Esophagus squamous epithelium (tissue), 5 donors: ENCODE results near the gene BCL2L11. TPM values are rescaled to one million over a fixed set of nuclear protein-coding genes. Genes with fewer than 3 reads are reported as not detected.

ENCODE experiments used
- DNase-seq: peaks from one replicate; lab custom pipeline; 2025; lab: John Stamatoyannopoulos, UW
- H3K27ac ChIP-seq, 4 donors: fragments of 200-600 bp; sonication (generic); one replicate each; pipeline ENCODE4 v1.5.1; 2016 to 2019; ENCODE audit warnings: mild to moderate bottlenecking in 1 of 4
- H3K27me3 ChIP-seq, 4 donors: fragments of 200-600 bp; sonication (generic); 1 replicate in 3 of 4; 2 replicates in 1 of 4; pipeline versions ENCODE4 v1.5.1 to v1.6.0; 2017 to 2021; ENCODE audit warnings: antibody characterized with exemption in 1 of 4
- H3K36me3 ChIP-seq, 3 donors: fragments of 200-600 bp; sonication (generic); one replicate each; pipeline ENCODE4 v1.5.1; 2016 to 2019
- H3K4me1 ChIP-seq, 3 donors: fragments of 200-600 bp; sonication (generic); one replicate each; pipeline ENCODE4 v1.5.1; 2017 to 2019
- H3K4me3 ChIP-seq, 4 donors: fragments of 200-600 bp; sonication (generic); 1 replicate in 3 of 4; 2 replicates in 1 of 4; pipeline ENCODE4 v1.5.1; 2016 to 2019; ENCODE audit warnings: mild to moderate bottlenecking in 2 of 4, moderate library complexity in 1 of 4
- H3K9me3 ChIP-seq, 3 donors: fragments of 200-600 bp; sonication (generic); one replicate each; pipeline ENCODE4 v1.5.1; 2016 to 2019
- CTCF ChIP-seq, 6 experiments: fragments of 450-650 bp in 4 of 6; fragments of 200-600 bp in 2 of 6; sonication (generic) in 2 of 6; IDR thresholded peaks; one replicate each; pipeline ENCODE4 v1.5.1; 2016 to 2019; ENCODE audit warnings: antibody characterized with exemption in 6 of 6, mild to moderate bottlenecking in 4 of 6, moderate library complexity in 4 of 6
- POLR2A ChIP-seq, 4 donors: fragments of 450-650 bp; IDR thresholded peaks; one replicate each; pipeline ENCODE4 v1.6.1; 2017; ENCODE audit warnings: antibody characterized with exemption in 4 of 4, mild to moderate bottlenecking in 4 of 4, moderate library complexity in 3 of 4
- WGBS, 2 donors: methylation state at CpG; one replicate each; pipeline ENCODE4 v1.1.5; 2018; 5-methylcytosine and 5-hydroxymethylcytosine counted together
- intact Hi-C: fragments of 100-400 bp; cut with DNase I; formaldehyde crosslinking; loops from one replicate; pipeline ENCODE4 v1.15.0; 2022
- total RNA-seq, 4 donors: library from RNA; depleted of rRNA; stranded (reverse); fragments of >200 nt; gene quantifications; one replicate each; pipeline ENCODE4 v1.1.0, GENCODE V29; 2016
- donor health status: DM: yes; HTN: yes; CAD: no.

Gene BCL2L11
- total RNA-seq, 4 donors from 2014 or later = 7.8 to 28.2 (median 9.9) TPM

- TF ChIP-seq CTCF (IDR thresholded peaks at IDR 0.05) = no peak
- TF ChIP-seq POLR2A (IDR thresholded peaks at IDR 0.05) = no peak
- Histone ChIP-seq H3K4me3 (no peak overlapping the region), H3K27me3 (peaks cover 0 to 4% (median 0%) of the 10 kb centered on the region in 4 donors), H3K4me1 (no peaks in the 10 kb centered on the region), H3K27ac (no peak overlapping the region), H3K36me3 (no peaks in the 10 kb centered on the region), H3K9me3 (no peaks in the 10 kb centered on the region)
- intact Hi-C loops = no loop called here
- 88 to 90% methylated on average over 2 of the region's 2 CpGs for WGBS, 2 donors
- DNase-seq = no peak
Measured at GRCh38 chr2:111094691-111095090, 26.0 kb upstream of the BCL2L11 start.

GRCh38 chr2:111095434-111095833 is 25.3 kb upstream of the BCL2L11 start:
- no peak overlapping the region for H3K4me3 ChIP-seq
- TF ChIP-seq CTCF (IDR thresholded peaks at IDR 0.05) = no peak
- TF ChIP-seq POLR2A (IDR thresholded peaks at IDR 0.05) = no peak
- no peak for DNase-seq
- no peaks in the 10 kb centered on the region for H3K9me3 ChIP-seq
- 85 to 91% methylated on average over 5 to 8 of the region's 8 CpGs for WGBS, 2 donors
- peaks cover 0 to 4% (median 0%) of the 10 kb centered on the region in 4 donors for H3K27me3 ChIP-seq
- no peaks in the 10 kb centered on the region for H3K36me3 ChIP-seq
- no peak overlapping the region for H3K27ac ChIP-seq
- intact Hi-C loops = no loop called here
- H3K4me1 ChIP-seq = no peaks in the 10 kb centered on the region

GRCh38 chr2:111099402-111099801 is 21.3 kb upstream of the BCL2L11 start:
- H3K4me1 ChIP-seq = no peaks in the 10 kb centered on the region
- 76 to 100% methylated on average over 2 to 3 of the region's 3 CpGs for WGBS, 2 donors
- intact Hi-C loops = no loop called here
- no peak overlapping the region for H3K27ac ChIP-seq
- H3K9me3 ChIP-seq = no peaks in the 10 kb centered on the region
- TF ChIP-seq POLR2A (IDR thresholded peaks at IDR 0.05) (no peak), CTCF (IDR thresholded peaks at IDR 0.05) (no peak)
- no peak for DNase-seq
- no peak overlapping the region for H3K4me3 ChIP-seq
- no peaks in the 10 kb centered on the region for H3K27me3 ChIP-seq
- no peaks in the 10 kb centered on the region for H3K36me3 ChIP-seq

GRCh38 chr2:111100087-111100764 is 20.5 kb upstream of the BCL2L11 start:
- Histone ChIP-seq H3K9me3 (no peaks in the 10 kb centered on the region), H3K36me3 (no peaks in the 10 kb centered on the region), H3K27me3 (no peaks in the 10 kb centered on the region), H3K27ac (no peak overlapping the region), H3K4me1 (no peaks in the 10 kb centered on the region), H3K4me3 (no peak overlapping the region)
- WGBS, 2 donors = 76 to 82% methylated on average over 5 of the region's 5 CpGs
- TF ChIP-seq CTCF (IDR thresholded peaks at IDR 0.05) (no peak), POLR2A (IDR thresholded peaks at IDR 0.05) (no peak)
- DNase-seq = no peak
- intact Hi-C loops = no loop called here

- Histone ChIP-seq H3K27ac (no peak overlapping the region), H3K9me3 (no peaks in the 10 kb centered on the region), H3K4me1 (no peaks in the 10 kb centered on the region), H3K4me3 (no peak overlapping the region), H3K36me3 (no peaks in the 10 kb centered on the region), H3K27me3 (no peaks in the 10 kb centered on the region)
- intact Hi-C loops = no loop called here
- no peak for DNase-seq
- WGBS, 2 donors = 48 to 60% methylated on average over 3 of the region's 5 CpGs
- peak in 1 of 6 experiments; percentile 43 for TF ChIP-seq CTCF (IDR thresholded peaks at IDR 0.05)
- TF ChIP-seq POLR2A (IDR thresholded peaks at IDR 0.05) = no peak
Measured at GRCh38 chr2:111100765-111101162, 19.9 kb upstream of the BCL2L11 start.
